HG03457 (cell line): ENCODE data around the gene IBSP.

Source experiments
- ATAC-seq: cut with Tn5 transposase; IDR thresholded peaks from one replicate; pipeline ENCODE4 v1.9.1; 2021; ENCODE audit warnings: moderate number of reproducible peaks; ENCODE audit not compliant: unreplicated experiment

Gene IBSP

GRCh38 chr4:87835743-87836142, 36.4 kb downstream of the IBSP start:
- no peak for ATAC-seq

- ATAC-seq, result no peak
These were observed 38.9 kb downstream of the IBSP start for GRCh38 chr4:87838205-87838604.

- no peak for ATAC-seq
These were observed 39.7 kb downstream of the IBSP start for GRCh38 chr4:87838890-87839591.

DNA sequence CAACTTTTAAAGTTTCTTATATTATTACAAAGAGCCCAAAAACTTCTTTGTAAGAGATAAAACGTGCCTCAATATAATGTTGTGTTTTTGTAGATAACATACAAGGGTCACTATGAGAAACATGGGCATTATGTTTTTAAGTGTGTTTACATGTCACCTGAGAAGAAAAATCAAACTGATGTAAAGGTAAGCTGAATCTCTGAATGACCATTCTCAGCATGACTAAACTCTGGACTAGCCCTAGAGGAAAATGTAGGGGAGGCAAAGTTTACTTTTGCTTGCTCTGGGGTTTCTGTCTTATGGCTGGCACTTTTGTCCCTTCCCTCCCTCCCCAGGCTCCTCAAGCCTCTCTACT, 40.2 kb downstream of the IBSP start:
- no peak for ATAC-seq

DNA sequence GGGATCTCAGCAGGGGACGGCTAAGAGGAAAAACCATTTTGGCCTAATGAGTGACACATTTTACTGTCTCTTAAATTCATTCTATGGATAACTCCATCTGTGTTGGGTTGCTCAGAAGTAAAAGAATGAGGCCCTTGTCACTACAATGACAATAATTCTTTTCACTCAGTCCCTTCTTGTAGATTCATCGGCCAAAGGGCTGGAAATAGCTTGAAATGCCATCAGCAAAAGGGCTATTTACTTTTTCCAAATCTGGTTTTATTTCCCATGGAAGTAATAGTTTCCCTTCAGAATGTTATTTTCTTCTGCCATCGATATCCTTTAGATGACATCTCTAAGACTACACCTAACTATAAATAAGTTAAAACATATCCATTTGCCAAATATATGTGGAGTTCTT, 40.8 kb downstream of the IBSP start:
- no peak for ATAC-seq

GRCh38 chr4:87843936-87844335, 44.6 kb downstream of the IBSP start:
- ATAC-seq, result no peak

DNA sequence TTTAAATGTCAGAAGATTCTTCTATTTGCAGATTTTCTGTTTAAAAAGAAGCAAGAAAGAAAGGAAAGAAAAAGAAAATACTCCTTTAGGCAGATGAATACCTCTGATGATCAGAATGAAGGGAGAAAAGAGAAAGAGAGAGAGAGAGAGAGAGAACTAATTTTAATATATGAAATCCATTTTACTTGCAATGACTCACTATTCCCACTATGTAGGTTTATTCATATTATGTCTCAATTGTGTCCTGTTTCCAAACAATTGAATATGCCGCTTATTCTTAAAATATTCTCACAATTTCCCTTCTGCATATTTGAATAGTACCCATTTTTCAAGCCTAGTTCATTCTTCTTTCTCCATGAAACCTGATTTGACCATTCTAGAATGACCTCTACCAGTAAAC, 45.1 kb downstream of the IBSP start:
- no peak for ATAC-seq

GRCh38 chr4:87846226-87846625, 46.9 kb downstream of the IBSP start:
- ATAC-seq, result no peak

GRCh38 chr4:87848622-87849351, 49.4 kb downstream of the IBSP start:
- peak; percentile 81 for ATAC-seq

DNA sequence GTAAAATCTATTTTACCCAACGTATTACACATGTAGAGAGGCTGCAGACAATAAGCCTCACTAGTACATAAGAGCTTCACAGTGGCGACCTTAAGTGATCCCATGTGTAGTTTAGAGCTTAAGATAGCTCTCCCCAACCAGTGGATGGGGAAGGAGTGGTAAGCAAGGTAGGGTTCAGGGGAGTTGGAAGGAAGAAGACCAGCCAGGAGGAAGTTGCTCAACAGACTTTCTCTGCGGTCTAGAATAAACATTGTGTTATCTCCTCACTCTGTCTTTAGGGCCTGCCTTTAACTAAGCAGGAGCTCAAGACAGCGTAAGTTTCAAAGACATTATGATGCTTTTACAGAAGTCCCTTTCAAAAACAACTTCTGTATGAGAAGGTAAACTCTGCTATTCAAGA, 50.3 kb downstream of the IBSP start:
- no peak for ATAC-seq

DNA sequence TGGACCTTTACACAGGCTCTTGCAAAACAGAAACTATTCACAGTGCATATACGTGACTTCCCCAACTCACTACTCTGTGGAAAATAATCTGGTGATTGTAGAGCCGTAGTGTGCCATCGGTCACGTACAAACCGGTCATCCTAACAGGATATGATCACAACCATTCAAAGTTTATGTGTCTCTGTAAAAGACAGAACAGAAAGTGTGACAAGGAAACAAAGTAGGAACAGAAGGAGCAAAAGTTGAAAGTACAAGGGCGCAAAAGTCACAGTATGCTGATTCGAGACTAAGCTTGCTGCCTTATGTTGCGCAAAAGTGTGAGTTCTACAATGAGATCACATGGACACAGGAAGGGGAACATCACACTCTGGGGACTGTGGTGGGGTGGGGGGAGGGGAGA, 52.0 kb downstream of the IBSP start:
- no peak for ATAC-seq

- no peak for ATAC-seq
These were observed 52.6 kb downstream of the IBSP start for GRCh38 chr4:87851953-87852352.

DNA sequence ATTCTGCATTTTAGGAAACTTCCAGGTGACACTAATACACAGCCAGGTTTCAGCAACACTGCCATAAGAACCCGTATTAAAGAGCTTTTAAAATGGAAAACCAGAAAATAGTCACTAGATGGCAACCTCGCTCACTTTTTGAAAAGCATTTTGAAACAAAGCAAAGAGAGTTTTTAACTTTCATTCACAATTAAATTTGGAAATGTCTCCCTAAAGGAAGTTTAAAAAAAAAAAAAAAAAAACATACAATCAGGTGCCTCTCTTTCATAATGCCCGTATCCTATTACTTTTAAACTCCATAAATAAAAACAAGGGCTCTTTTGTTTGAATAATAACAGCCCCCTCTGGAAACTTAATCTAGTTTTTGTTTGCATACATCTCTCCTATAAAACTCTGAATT, 53.8 kb downstream of the IBSP start:
- ATAC-seq, result no peak

- ATAC-seq, result no peak
These were observed 54.5 kb downstream of the IBSP start for GRCh38 chr4:87853891-87854290.

DNA sequence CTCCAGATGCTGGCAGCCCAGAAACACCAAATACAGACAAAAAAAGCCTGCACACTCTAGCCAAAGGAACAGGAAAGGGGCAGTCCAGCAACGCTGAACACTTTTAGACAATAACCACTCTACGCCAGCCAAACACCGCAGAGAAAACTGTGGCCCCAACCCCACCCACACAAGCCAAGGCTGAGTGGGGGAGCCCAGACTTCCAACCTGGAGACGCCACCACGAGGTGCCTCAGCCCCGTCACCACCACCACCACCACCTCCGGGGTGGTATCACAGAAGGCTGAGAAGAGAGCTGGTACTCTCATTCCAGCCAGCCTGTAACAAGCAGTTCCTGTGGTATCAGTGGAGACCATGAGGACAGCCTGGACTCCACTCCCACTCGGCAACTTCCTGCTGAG, 56.2 kb downstream of the IBSP start:
- ATAC-seq, result no peak

GRCh38 chr4:87856816-87857215, 57.5 kb downstream of the IBSP start:
- ATAC-seq, result no peak

DNA sequence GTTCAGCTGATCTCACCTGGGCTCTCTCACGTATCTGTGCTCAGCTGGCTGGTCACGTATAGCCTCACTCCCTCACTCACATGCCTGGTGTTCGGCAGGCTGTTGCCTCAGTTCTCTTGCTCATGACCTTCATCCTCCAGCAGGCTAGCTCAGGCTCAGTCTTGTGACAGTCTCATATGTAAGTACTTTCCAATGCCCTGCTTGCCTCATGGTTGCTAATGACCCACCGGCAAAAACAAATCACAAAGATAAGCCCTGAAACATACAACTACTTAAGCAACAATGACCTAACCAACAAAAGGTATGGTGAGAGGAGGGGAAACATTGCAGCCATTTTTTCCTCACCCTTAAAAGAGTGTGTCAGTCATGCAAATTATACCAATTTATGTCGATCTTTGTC, 58.4 kb downstream of the IBSP start:
- ATAC-seq, result no peak
